22Rv1 (cell line): ENCODE measurements around the gene GKN1.

Experiments
- H3K27ac ChIP-seq: fragments of 450-650 bp; 2 replicates; pipeline ENCODE4 v1.5.1; 2017
- ZFX ChIP-seq: fragments of 450-650 bp; IDR thresholded peaks from 2 replicates; pipeline ENCODE4 v1.6.1; 2017; ENCODE audit warnings: antibody characterized with exemption, borderline replicate concordance
- TF ChIP-seq, protein P1 (sequence below): fragments of 450-650 bp; IDR thresholded peaks from 2 replicates; pipeline ENCODE4 v1.5.1; 2017; ENCODE audit warnings: mild to moderate bottlenecking

Gene GKN1

DNA sequence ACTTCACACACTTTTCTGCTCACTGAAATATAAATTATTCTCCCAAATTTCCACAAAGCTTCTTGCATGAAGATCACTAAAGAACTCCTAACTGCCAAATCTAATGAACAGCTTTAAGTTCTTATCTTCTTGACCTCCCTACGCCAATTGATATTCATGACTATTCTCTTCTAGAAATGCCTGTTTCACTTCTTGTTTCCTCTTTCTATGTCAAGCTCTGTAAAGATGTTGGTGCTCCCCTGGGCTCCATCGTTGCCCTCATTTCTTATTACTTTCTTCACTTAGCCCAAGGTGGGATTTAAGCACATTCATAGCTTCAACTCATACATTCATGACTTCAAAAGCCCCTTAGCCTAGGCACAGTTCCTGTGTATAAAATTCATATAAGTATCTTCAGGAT, 29.3 kb downstream of the GKN1 start:
- H3K27ac ChIP-seq = no peak overlapping the region
- TF ChIP-seq ZFX = no peak
- TF ChIP-seq, protein P1, sequence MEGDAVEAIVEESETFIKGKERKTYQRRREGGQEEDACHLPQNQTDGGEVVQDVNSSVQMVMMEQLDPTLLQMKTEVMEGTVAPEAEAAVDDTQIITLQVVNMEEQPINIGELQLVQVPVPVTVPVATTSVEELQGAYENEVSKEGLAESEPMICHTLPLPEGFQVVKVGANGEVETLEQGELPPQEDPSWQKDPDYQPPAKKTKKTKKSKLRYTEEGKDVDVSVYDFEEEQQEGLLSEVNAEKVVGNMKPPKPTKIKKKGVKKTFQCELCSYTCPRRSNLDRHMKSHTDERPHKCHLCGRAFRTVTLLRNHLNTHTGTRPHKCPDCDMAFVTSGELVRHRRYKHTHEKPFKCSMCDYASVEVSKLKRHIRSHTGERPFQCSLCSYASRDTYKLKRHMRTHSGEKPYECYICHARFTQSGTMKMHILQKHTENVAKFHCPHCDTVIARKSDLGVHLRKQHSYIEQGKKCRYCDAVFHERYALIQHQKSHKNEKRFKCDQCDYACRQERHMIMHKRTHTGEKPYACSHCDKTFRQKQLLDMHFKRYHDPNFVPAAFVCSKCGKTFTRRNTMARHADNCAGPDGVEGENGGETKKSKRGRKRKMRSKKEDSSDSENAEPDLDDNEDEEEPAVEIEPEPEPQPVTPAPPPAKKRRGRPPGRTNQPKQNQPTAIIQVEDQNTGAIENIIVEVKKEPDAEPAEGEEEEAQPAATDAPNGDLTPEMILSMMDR = no peak

DNA sequence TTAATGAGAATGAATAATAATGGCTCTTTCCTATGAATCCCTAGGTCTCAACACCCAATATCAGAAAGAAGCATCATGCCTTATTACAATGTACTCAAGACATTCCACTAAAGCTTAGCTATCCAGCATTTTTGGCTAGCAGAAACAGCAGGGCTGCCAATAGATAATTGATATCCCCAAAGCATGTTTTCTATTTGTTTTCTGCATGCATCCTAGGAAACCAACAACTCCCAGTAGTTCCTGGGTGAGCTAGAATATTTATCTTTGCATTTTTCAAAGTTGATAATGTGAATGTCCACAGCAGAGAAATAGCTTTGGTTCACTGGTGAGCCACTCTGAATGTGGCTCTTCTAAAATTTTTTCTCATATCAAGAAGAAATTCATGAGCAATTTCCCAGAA, 32.7 kb downstream of the GKN1 start:
- H3K27ac ChIP-seq = no peak overlapping the region
- no peak for TF ChIP-seq ZFX
- TF ChIP-seq, protein P1 = no peak

DNA sequence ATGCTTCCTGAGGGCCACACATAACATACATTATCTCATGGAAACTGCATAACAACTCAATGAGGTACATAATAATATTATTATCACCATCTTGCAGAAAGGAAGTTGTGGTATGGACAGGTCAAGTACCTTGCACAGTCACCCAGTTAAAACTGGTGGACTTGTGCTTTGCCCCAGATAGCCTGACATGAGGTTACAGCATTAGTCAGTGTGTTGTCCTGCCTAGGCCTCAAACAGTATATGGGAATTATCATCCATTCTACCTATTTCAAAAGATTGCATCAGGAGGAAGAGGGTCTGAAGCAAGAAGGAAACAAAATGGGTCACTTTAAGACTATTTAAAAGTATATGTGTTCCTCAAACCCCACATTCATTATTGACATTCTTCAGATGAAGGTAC, 33.2 kb downstream of the GKN1 start:
- H3K27ac ChIP-seq = no peak overlapping the region
- TF ChIP-seq, protein P1 = no peak
- TF ChIP-seq ZFX = no peak

DNA sequence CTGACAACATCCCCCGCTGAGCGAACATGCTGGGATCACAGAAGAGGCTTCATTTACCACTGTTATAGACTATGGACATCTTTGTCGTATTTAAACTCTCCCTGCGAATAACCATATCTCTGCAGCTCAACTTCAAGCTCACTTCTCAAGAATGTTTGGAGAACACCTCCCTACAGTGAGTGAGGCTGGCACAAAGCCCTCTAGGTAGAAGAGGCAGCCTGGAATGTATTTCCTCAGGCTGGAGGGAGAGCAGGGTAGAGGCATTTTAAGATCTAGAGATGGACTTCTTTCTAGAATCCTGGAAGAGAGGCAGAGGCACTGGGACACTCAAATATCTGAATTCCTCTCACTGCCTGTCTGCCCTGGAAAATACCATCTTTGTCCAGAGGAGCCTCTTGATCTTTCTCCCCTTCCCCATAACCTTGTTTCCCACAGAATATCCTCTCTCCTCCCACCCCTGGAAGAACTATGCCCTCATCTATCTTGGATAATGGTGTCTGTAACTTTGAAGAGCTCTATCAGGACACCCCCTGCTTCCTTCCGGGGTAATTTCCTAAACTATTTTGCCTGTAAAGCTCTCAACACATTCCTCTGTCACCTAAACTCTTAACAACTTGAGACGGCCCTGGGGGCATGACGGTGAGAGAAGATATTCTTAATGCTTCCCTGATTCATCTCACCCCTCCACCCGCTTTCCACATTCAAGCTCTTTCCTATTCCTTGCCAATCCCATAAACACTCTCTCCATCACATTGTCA, 36.2 kb downstream of the GKN1 start:
- no peak for TF ChIP-seq ZFX
- TF ChIP-seq, protein P1 = no peak
- no peak overlapping the region for H3K27ac ChIP-seq

DNA sequence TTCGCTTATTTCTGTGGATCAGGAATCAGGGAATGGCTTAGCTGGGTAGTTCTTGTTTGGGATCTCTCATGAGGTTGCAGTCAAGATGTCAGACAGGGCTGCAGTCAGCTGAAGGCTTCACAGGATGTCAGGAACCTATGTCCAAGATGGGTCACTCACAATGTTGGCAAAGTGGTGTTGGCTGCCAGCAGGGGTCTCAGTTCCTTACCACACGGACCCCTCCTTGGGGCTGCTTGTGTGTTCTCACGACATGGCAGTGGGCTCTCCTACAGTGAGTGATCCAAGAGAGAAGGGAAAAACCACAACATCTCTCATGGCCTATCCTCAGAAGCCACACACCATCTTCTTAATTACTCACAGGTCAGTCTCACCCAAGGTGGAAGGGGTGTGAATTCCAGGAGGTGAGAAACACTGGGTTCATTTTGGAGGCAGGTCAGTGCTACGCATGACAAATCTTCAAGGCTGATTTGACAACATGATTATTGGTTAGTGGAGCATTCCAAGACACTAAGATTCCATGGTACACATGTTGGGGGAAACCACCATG, 37.2 kb downstream of the GKN1 start:
- H3K27ac ChIP-seq = no peak overlapping the region

DNA sequence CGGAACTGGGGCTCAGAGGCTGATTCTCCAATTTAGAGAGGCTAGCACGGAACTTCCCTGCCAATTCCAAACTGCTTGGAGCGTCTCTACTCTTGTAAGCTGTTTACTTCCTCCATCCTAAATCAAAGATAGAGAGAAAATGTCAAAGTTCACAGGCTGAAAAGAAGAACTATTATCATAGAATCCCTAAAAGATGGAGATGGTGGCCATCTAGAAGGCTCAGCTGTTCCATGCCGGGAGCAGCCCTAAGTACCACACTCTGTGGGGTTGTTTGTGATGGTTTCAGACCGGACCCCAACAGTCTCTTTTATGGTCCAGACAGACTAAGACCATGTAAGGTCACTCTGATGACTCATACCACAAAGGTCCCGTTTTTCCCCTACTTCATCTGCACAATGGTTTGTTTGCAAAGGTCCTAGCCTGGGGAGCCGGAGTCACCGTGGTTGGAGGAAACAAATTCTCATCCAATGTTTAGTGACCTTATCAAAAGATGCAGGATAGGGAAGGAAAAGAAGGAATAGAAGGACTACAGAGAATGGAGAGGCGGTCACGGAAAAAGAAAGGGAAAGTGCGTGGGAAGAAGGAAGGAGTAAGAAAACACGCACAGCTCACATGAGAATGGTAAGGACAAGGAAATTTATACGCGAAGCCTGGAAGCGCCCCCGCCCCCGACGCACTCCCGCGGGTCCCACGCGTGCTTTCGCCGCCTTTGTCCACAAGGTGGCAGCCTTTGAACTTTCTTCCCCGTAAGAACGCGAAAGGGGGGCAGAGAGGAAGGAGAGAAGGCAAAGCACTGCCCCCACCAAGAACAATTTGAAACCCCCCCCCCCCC, 38.1 kb downstream of the GKN1 start:
- no peak for TF ChIP-seq ZFX
- TF ChIP-seq, protein P1 = peak; percentile 88
- no peak overlapping the region for H3K27ac ChIP-seq

More for the DNA sequence above, 37.2 kb downstream of the GKN1 start:
- no peak for TF ChIP-seq ZFX
- TF ChIP-seq, protein P1 = no peak
